H9 (cell line): ENCODE data around the gene EPS8. TPM values are rescaled to one million over a fixed set of nuclear protein-coding genes. Genes with fewer than 3 reads are reported as not detected.

Source experiments
- DNase-seq: peaks from one replicate; pipeline ENCODE4 v3.0.0-alpha.2; 2017
- H2AFZ ChIP-seq: one replicate; pipeline ENCODE4 v1.6.1; 2013; ENCODE audit warnings: mild to moderate bottlenecking, low read length, control low read depth, moderate library complexity
- H2AK5ac ChIP-seq: 2 replicates; pipeline ENCODE4 v1.6.1; 2013; ENCODE audit warnings: low read length, control low read depth, mixed read lengths; ENCODE audit not compliant: insufficient read length
- H2BK120ac ChIP-seq: one replicate; pipeline ENCODE4 v1.6.1; 2013; ENCODE audit warnings: low read depth, mild to moderate bottlenecking, low read length, control low read depth, inconsistent platforms; ENCODE audit not compliant: poor library complexity, severe bottlenecking
- H2BK12ac ChIP-seq: 2 replicates; pipeline ENCODE4 v1.6.1; 2013; ENCODE audit warnings: low read length, control low read depth, mixed read lengths, low read depth; ENCODE audit not compliant: insufficient read length
- H2BK15ac ChIP-seq: 2 replicates; pipeline ENCODE4 v1.6.1; 2013; ENCODE audit warnings: low read depth, low read length, control low read depth
- H2BK20ac ChIP-seq: one replicate; pipeline ENCODE4 v1.6.1; 2013; ENCODE audit warnings: low read depth, mild to moderate bottlenecking, low read length, control low read depth, inconsistent platforms; ENCODE audit not compliant: poor library complexity, severe bottlenecking
- H2BK5ac ChIP-seq: 2 replicates; pipeline ENCODE4 v1.6.1; 2013; ENCODE audit warnings: low read length, control low read depth, mixed read lengths; ENCODE audit not compliant: insufficient read length
- H3K14ac ChIP-seq: 2 replicates; pipeline ENCODE4 v1.6.1; 2013; ENCODE audit warnings: low read length, control low read depth; ENCODE audit not compliant: insufficient read depth
- H3K18ac ChIP-seq: 2 replicates; pipeline ENCODE4 v1.6.1; 2013; ENCODE audit warnings: low read depth, mild to moderate bottlenecking, mixed read lengths, low read length, control low read depth; ENCODE audit not compliant: insufficient read length
- H3K23ac ChIP-seq: 2 replicates; pipeline ENCODE4 v1.6.1; 2013; ENCODE audit warnings: low read length, control low read depth, mixed read lengths, low read depth; ENCODE audit not compliant: insufficient read length
- H3K23me2 ChIP-seq: 2 replicates; pipeline ENCODE4 v1.6.1; 2013; ENCODE audit warnings: low read depth, mild to moderate bottlenecking, mixed read lengths, low read length, control low read depth; ENCODE audit not compliant: insufficient read length, poor library complexity, severe bottlenecking
- H3K27ac ChIP-seq: 2 replicates; pipeline ENCODE4 v1.5.1; 2013; ENCODE audit warnings: low read length, control low read depth, mixed read lengths, low read depth; ENCODE audit not compliant: insufficient read length
- H3K27me3 ChIP-seq: 2 replicates; pipeline ENCODE4 v1.6.1; 2013; ENCODE audit warnings: low read length, control low read depth, inconsistent platforms; ENCODE audit not compliant: insufficient read depth
- H3K4ac ChIP-seq: 2 replicates; pipeline ENCODE4 v1.6.1; 2013; ENCODE audit warnings: low read depth, mild to moderate bottlenecking, control low read depth, inconsistent platforms, low read length, moderate library complexity
- H3K4me1 ChIP-seq: 2 replicates; pipeline ENCODE4 v1.6.1; 2013; ENCODE audit warnings: low read length, control low read depth, inconsistent platforms; ENCODE audit not compliant: insufficient read depth
- H3K4me2 ChIP-seq: 2 replicates; pipeline ENCODE4 v1.6.1; 2013; ENCODE audit warnings: low read length, control low read depth, mixed read lengths; ENCODE audit not compliant: insufficient read length, insufficient read depth
- H3K56ac ChIP-seq: 2 replicates; pipeline ENCODE4 v1.6.1; 2013; ENCODE audit warnings: low read depth, mild to moderate bottlenecking, mixed read lengths, low read length, control low read depth; ENCODE audit not compliant: insufficient read length
- H3K79me1 ChIP-seq: 2 replicates; pipeline ENCODE4 v1.6.1; 2013; ENCODE audit warnings: low read depth, mild to moderate bottlenecking, moderate library complexity, low read length, control low read depth, inconsistent platforms; ENCODE audit not compliant: insufficient read depth, poor library complexity, severe bottlenecking
- H3K79me2 ChIP-seq: 2 replicates; pipeline ENCODE4 v1.6.1; 2013; ENCODE audit warnings: low read length, control low read depth, inconsistent platforms; ENCODE audit not compliant: insufficient read depth
- H3K9ac ChIP-seq: 2 replicates; pipeline ENCODE4 v1.6.1; 2013; ENCODE audit warnings: low read length, control low read depth, mixed read lengths; ENCODE audit not compliant: insufficient read length; ENCODE audit errors: extremely low read depth
- H3K9me3 ChIP-seq: one replicate; pipeline ENCODE4 v1.6.1; 2013; ENCODE audit warnings: low read depth, low read length, inconsistent platforms; ENCODE audit not compliant: control insufficient read depth
- H3T11ph ChIP-seq: one replicate; pipeline ENCODE4 v1.6.1; 2013; ENCODE audit warnings: mild to moderate bottlenecking, low read length, control low read depth, inconsistent platforms
- H4K20me1 ChIP-seq: one replicate; pipeline ENCODE4 v1.6.1; 2013; ENCODE audit not compliant: control insufficient read depth, insufficient read length, insufficient read depth
- H4K5ac ChIP-seq: 2 replicates; pipeline ENCODE4 v1.6.1; 2013; ENCODE audit warnings: low read depth, mild to moderate bottlenecking, mixed read lengths, low read length, control low read depth; ENCODE audit not compliant: insufficient read length
- H4K8ac ChIP-seq: replicated peaks from 2 replicates; pipeline ENCODE4 v1.6.1; 2013; ENCODE audit warnings: low read length, control low read depth, mixed read lengths, low read depth; ENCODE audit not compliant: insufficient read length
- H4K91ac ChIP-seq: 2 replicates; pipeline ENCODE4 v1.6.1; 2013; ENCODE audit warnings: low read depth, mild to moderate bottlenecking, moderate library complexity, mixed read lengths, low read length, control low read depth; ENCODE audit not compliant: insufficient read length
- H3K27ac Mint-ChIP-seq, 3 experiments: 2 replicates in 2 of 3; 3 replicates in 1 of 3; pipeline ENCODE4 v1.8.0; 2020 to 2021; ENCODE audit warnings: mixed read lengths in 3 of 3, mild to moderate bottlenecking in 1 of 3, moderate library complexity in 1 of 3
- H3K27me3 Mint-ChIP-seq: 2 replicates; pipeline ENCODE4 v1.8.0; 2021; ENCODE audit warnings: low read depth, mild to moderate bottlenecking, moderate library complexity, mixed read lengths
- H3K36me3 Mint-ChIP-seq, 3 experiments: 2 replicates in 2 of 3; 3 replicates in 1 of 3; pipeline ENCODE4 v1.8.0; 2020 to 2021; ENCODE audit warnings: low read depth in 3 of 3, mixed read lengths in 3 of 3; ENCODE audit not compliant: insufficient read depth in 1 of 3
- H3K4me1 Mint-ChIP-seq, 2 experiments: 2 replicates each; pipeline ENCODE4 v1.8.0; 2020; ENCODE audit warnings: mixed read lengths in 2 of 2
- H3K4me3 Mint-ChIP-seq, 2 experiments: 2 replicates in 1 of 2; 3 replicates in 1 of 2; pipeline ENCODE4 v1.8.0; 2020 to 2021; ENCODE audit warnings: mild to moderate bottlenecking in 2 of 2, mixed read lengths in 2 of 2, moderate library complexity in 1 of 2
- H3K9me3 Mint-ChIP-seq, 2 experiments: 2 replicates in 1 of 2; 3 replicates in 1 of 2; pipeline ENCODE4 v1.8.0; 2020; ENCODE audit warnings: mild to moderate bottlenecking in 2 of 2, mixed read lengths in 2 of 2, moderate library complexity in 1 of 2
- CTCF ChIP-seq: fragments of 200-600 bp; sonication (generic); conservative IDR thresholded peaks from 3 replicates; pipeline ENCODE4 v1.8.0; 2021; ENCODE audit warnings: antibody characterized with exemption, mild to moderate bottlenecking
- WGBS: extraction: QIAGEN DNeasy Blood & Tissue Kit; methylation state at CpG from one replicate; pipeline ENCODE4 v1.1.7; 2013; ENCODE audit warnings: missing lambda C conversion rate, low lambda C conversion rate, mixed read lengths; ENCODE audit not compliant: insufficient read length; ENCODE audit errors: extremely low coverage; 5-methylcytosine and 5-hydroxymethylcytosine counted together
- total RNA-seq: library from RNA; stranded (reverse); gene quantifications from 2 replicates; pipeline ENCODE4 v1.2.1, GENCODE V29; 2021

Gene EPS8
- total RNA-seq, 1 experiment from 2014 or later = 2.2 TPM

- Histone ChIP-seq H3K4me1 (no peaks in the 10 kb centered on the region), H2BK15ac (no peak overlapping the region), H3K4ac (no peak overlapping the region), H2BK20ac (no peak overlapping the region), H3K56ac (no peak overlapping the region), H2AFZ (no peak overlapping the region), H3K18ac (no peak overlapping the region), H4K8ac (no peak overlapping the region), H2BK5ac (no peak overlapping the region), H3K9me3 (no peaks in the 10 kb centered on the region), H3K79me2 (no peaks in the 10 kb centered on the region), H3K23me2 (no peaks in the 10 kb centered on the region), H3K79me1 (no peaks in the 10 kb centered on the region), H3K27me3 (no peaks in the 10 kb centered on the region), H4K20me1 (no peaks in the 10 kb centered on the region), H2AK5ac (no peak overlapping the region), H4K91ac (no peak overlapping the region), H3K4me2 (no peak overlapping the region), H3T11ph (no peak overlapping the region), H2BK120ac (no peak overlapping the region), H3K9ac (no peak overlapping the region), H3K23ac (no peak overlapping the region), H2BK12ac (no peak overlapping the region), H4K5ac (no peak overlapping the region), H3K14ac (no peak overlapping the region), H3K27ac (no peak overlapping the region)
- no peaks in the 10 kb centered on the region for H3K27me3 Mint-ChIP-seq
- H3K4me1 Mint-ChIP-seq = no peaks in the 10 kb centered on the region
- no peak for DNase-seq
- WGBS = no CpG with 5 or more reads among the region's 3 CpGs
- H3K36me3 Mint-ChIP-seq = no peaks in the 10 kb centered on the region
- TF ChIP-seq CTCF = no peak
- no peak overlapping the region for H3K4me3 Mint-ChIP-seq
- H3K9me3 Mint-ChIP-seq = no peaks in the 10 kb centered on the region
- H3K27ac Mint-ChIP-seq = no peak overlapping the region
Observed at GRCh38 chr12:15602051-15602672, 187.0 kb downstream of the EPS8 start.
